AG04450 (cell line): ENCODE results near the gene CHRNE. TPM values are rescaled to one million over a fixed set of nuclear protein-coding genes. Genes with fewer than 3 reads are reported as not detected.

Experiments used
- CTCF ChIA-PET: fragments of 300-600, 350-600 bp; formaldehyde crosslinking; extraction: SDS; loops from one replicate; lab custom pipeline; 2022; ENCODE audit warnings: antibody characterized with exemption, inconsistent platforms; lab: Charles Lee
- POLR2A ChIA-PET: fragments of 350-600 bp; formaldehyde crosslinking; extraction: SDS; loops from one replicate; lab custom pipeline; 2021; ENCODE audit warnings: antibody characterized with exemption, inconsistent platforms; lab: Yijun Ruan, JAX
- DNase-seq: peaks from one replicate; pipeline ENCODE4 v3.0.0-alpha.2; 2011; ENCODE audit warnings: low read depth, low spot score
- H3K27ac ChIP-seq: one replicate; pipeline ENCODE4 v1.5.1; 2012; ENCODE audit warnings: low read depth, low read length, control low read depth
- H3K27me3 ChIP-seq: one replicate; pipeline ENCODE4 v1.6.0; 2012; ENCODE audit warnings: low read length; ENCODE audit not compliant: control insufficient read depth, insufficient read depth
- H3K4me3 ChIP-seq: 2 replicates; pipeline ENCODE4 v1.5.1; 2011; ENCODE audit warnings: mild to moderate bottlenecking, low read depth, low read length, control low read depth
- H3K9me3 ChIP-seq: 2 replicates; pipeline ENCODE4 v1.5.1; 2012; ENCODE audit warnings: low read length; ENCODE audit not compliant: control insufficient read depth, insufficient read depth
- polyA plus RNA-seq: library from polyadenylated mRNA; depleted of rRNA; stranded (reverse); fragments of >200 nt; gene quantifications from 2 replicates; pipeline ENCODE4 v1.2.3, GENCODE V29; 2011
- TF ChIP-seq, protein P1 (sequence below): IDR thresholded peaks from 2 replicates; pipeline ENCODE4 v1.5.1; 2011; ENCODE audit warnings: low read depth, low read length, control low read depth, inconsistent platforms

Gene CHRNE
- polyA plus RNA-seq, 1 experiment: 0.19 TPM

DNA sequence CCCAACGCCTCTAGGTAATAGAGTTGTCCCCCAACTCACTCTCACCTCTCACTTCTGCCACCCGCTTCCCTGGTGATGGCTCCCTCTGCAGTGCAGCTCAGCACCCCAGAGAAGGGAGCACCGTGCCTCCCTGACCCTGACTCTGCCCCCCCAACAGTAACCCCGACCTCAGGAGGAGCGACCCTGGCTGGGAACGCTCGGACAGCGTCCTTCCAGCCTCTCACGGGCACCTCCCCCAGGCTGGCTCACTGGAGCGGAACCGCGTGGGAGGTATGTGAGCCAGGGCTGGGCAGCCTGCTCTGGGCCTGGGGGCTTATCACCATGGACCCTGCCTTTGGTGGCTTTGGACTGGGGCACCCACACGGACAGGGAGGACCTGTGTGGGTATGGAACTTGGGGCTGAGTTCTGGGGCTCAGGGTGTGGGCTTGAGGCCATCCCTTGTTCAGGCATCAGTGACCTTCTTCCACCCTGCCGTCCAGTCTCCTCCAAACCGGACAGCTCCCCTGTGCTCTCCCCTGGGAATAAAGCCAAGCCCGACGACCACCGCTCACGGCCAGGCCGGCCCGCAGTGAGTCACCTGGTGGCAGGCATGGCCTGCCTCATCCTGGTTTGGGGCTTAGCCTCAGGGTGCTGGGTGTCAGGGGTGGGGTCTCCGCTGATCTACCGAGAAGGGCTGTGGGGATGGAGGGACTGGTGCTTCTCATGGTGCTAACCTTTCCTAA, 10.2 kb downstream of the CHRNE start:
- Histone ChIP-seq H3K27ac (no peak overlapping the region), H3K27me3 (no peaks in the 10 kb centered on the region), H3K9me3 (no peaks in the 10 kb centered on the region; the same call in 1 of the 2 replicates), H3K4me3 (no peak overlapping the region)
- no peak for DNase-seq
- ChIA-PET CTCF (interaction anchor here (1.1 to 5.1 kb wide), 2 partner anchors 104 to 183 kb away, joined by 8 to 46 read pairs; partner anchors contain the start of genes ARRB2, GLTPD2 and VMO1), POLR2A (interaction anchor here (0.5 kb wide), 1 partner anchor 207 kb away, joined by 4 read pairs; no protein-coding TSS in a partner anchor)
- TF ChIP-seq, protein P1, sequence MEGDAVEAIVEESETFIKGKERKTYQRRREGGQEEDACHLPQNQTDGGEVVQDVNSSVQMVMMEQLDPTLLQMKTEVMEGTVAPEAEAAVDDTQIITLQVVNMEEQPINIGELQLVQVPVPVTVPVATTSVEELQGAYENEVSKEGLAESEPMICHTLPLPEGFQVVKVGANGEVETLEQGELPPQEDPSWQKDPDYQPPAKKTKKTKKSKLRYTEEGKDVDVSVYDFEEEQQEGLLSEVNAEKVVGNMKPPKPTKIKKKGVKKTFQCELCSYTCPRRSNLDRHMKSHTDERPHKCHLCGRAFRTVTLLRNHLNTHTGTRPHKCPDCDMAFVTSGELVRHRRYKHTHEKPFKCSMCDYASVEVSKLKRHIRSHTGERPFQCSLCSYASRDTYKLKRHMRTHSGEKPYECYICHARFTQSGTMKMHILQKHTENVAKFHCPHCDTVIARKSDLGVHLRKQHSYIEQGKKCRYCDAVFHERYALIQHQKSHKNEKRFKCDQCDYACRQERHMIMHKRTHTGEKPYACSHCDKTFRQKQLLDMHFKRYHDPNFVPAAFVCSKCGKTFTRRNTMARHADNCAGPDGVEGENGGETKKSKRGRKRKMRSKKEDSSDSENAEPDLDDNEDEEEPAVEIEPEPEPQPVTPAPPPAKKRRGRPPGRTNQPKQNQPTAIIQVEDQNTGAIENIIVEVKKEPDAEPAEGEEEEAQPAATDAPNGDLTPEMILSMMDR: no peak

DNA sequence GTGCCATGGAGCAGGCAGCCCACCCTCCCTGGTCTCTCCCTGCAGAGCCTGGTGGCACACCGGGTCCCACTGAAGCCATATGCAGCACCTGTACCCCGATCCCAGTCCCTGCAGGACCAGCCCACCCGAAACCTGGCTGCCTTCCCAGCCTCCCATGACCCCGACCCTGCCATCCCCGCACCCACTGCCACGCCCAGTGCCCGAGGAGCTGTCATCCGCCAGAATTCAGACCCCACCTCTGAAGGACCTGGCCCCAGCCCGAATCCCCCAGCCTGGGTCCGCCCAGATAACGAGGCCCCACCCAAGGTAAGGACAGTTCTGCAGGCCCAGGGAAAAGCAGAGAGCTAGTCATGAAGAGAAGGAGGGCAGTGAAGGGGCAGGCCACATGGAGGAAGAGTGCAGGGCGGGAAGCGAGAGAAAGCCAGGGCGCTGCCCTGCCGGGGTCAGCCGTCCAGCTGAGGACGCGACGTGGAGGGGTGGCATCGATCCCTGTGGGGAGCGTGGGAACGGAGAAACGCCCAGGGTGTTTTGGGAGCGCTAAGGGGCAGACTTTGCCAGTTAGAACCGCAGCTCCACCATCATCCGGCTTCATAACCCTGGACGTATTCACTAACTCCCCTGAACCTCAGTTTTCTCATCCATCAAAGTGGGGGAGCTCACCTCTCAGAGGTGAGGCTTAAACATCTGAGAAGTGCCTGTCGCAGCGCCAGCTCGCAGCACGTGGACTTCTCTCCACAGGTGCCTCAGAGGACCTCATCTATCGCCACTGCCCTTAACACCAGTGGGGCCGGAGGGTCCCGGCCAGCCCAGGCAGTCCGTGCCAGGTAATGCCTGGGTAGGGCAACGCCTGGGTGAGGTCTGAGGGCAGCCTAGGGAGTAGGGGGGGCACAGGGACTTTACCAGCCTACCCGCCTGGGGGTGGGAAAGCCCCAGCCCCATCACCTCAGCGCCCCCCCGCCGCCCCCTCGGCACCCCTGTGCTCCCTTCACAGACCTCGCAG, 11.2 kb downstream of the CHRNE start:
- H3K9me3 ChIP-seq: no peaks in the 10 kb centered on the region; the same call in 1 of the 2 replicates
- H3K4me3 ChIP-seq: no peak overlapping the region
- no peaks in the 10 kb centered on the region for H3K27me3 ChIP-seq
- ChIA-PET POLR2A (no interaction called here), CTCF (interaction anchor here (1.1 to 5.1 kb wide), 2 partner anchors 103 to 182 kb away, joined by 8 to 46 read pairs; partner anchors contain the start of genes ARRB2, GLTPD2 and VMO1)
- TF ChIP-seq, protein P1: no peak
- DNase-seq: no peak
- no peak overlapping the region for H3K27ac ChIP-seq

DNA sequence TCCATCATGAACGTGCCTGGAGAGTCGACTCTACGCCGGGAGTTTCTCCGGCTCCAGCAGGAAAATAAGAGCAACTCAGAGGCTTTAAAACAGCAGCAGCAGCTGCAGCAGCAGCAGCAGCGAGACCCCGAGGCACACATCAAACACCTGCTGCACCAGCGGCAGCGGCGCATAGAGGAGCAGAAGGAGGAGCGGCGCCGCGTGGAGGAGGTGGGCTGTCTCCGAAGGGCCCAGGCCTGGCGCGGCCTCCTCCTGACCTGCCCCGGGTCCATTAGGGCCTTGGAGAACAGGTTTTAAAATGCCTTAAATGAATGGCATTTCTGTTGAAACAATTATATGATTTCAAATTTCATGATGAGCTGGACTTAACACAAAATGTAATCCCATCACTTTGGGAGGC, 15.3 kb downstream of the CHRNE start:
- no peak overlapping the region for H3K4me3 ChIP-seq
- no peak overlapping the region for H3K27ac ChIP-seq
- H3K9me3 ChIP-seq: no peaks in the 10 kb centered on the region; the same call in 1 of the 2 replicates
- no peaks in the 10 kb centered on the region for H3K27me3 ChIP-seq
- no peak for DNase-seq
- TF ChIP-seq, protein P1: no peak
- ChIA-PET CTCF (interaction anchor here (1.3 to 5.1 kb wide), 2 partner anchors 99 to 177 kb away, joined by 3 to 46 read pairs; partner anchors contain the start of genes ARRB2, GLTPD2 and VMO1), POLR2A (interaction anchor here (0.6 kb wide), 1 partner anchor 30 kb away, joined by 3 read pairs; no protein-coding TSS in a partner anchor)

DNA sequence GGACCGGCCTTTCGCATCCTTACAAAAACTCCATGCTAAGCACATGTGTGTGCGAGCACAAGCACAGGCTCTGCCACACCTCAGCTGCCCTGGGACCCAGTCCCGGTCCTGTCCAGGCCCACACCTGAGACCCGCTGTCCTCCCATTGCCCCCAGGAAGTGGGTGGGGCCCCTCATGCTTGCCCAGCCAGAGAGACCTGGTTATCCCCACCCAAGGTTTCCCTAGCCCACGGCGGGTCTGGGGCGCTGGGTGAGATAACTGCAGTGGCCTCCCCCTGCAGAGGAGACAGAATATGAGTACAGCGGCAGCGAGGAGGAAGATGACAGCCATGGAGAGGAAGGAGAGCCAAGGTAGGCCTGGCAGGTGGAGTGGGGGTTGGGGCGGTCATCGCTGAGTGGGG, 16.1 kb downstream of the CHRNE start:
- ChIA-PET CTCF (no interaction called here), POLR2A (no interaction called here)

More for the DNA sequence above, 16.1 kb downstream of the CHRNE start:
- Histone ChIP-seq H3K9me3 (no peaks in the 10 kb centered on the region), H3K4me3 (no peak overlapping the region), H3K27me3 (no peaks in the 10 kb centered on the region), H3K27ac (no peak overlapping the region)
- TF ChIP-seq, protein P1: no peak
- DNase-seq: no peak
